GM23338 (cell line): Measurements from ENCODE around the gene RNF130. TPM values are rescaled to one million over a fixed set of nuclear protein-coding genes. Genes with fewer than 3 reads are reported as not detected.
"Not testable (repeated sequence)": the region's sequence is repeated elsewhere in the genome, so short reads cannot be mapped to it uniquely, and the experiment has no call there.

Source experiments
- ATAC-seq: fragments of 200-7000 bp; cut with Tn5 transposase; 3 replicates; pipeline ENCODE4 v1.9.1; 2020
- DNase-seq: peaks from one replicate; pipeline ENCODE4 v3.0.0-alpha.2; 2015; ENCODE audit warnings: low spot score
- H2AFZ ChIP-seq: fragments of 200-600 bp; sonication (generic); 2 replicates; pipeline ENCODE4 v1.8.0; 2016; ENCODE audit warnings: antibody characterized with exemption, mild to moderate bottlenecking, moderate library complexity
- H3F3A ChIP-seq: fragments of 200-600 bp; sonication (generic); replicated peaks from 2 replicates; pipeline ENCODE4 v1.8.0; 2017; ENCODE audit warnings: antibody characterized with exemption, mixed run types, low read depth
- H3K27ac ChIP-seq: fragments of 200-600 bp; sonication (generic); 2 replicates; pipeline ENCODE4 v1.6.1; 2016; ENCODE audit warnings: low read depth
- H3K27me3 ChIP-seq: fragments of 200-600 bp; sonication (generic); 2 replicates; pipeline ENCODE4 v1.8.0; 2016; ENCODE audit warnings: mild to moderate bottlenecking, mixed run types, moderate library complexity; ENCODE audit not compliant: insufficient read depth
- H3K36me3 ChIP-seq: fragments of 200-600 bp; sonication (generic); 2 replicates; pipeline ENCODE4 v1.8.0; 2016; ENCODE audit warnings: mild to moderate bottlenecking; ENCODE audit not compliant: insufficient read depth
- H3K4me1 ChIP-seq: fragments of 200-600 bp; sonication (generic); 2 replicates; pipeline ENCODE4 v1.8.0; 2016; ENCODE audit warnings: mild to moderate bottlenecking, moderate library complexity; ENCODE audit not compliant: insufficient read depth
- H3K4me2 ChIP-seq: fragments of 200-600 bp; sonication (generic); 2 replicates; pipeline ENCODE4 v1.7.1; 2017; ENCODE audit warnings: mixed run types
- H3K4me3 ChIP-seq: fragments of 200-600 bp; sonication (generic); 2 replicates; pipeline ENCODE4 v1.6.1; 2016; ENCODE audit warnings: mixed run types
- H3K79me2 ChIP-seq: fragments of 200-600 bp; sonication (generic); replicated peaks from 2 replicates; pipeline ENCODE4 v1.8.0; 2017; ENCODE audit warnings: mild to moderate bottlenecking; ENCODE audit not compliant: insufficient read depth
- H3K9me2 ChIP-seq: fragments of 200-600 bp; sonication (generic); 2 replicates; pipeline ENCODE4 v1.8.0; 2017; ENCODE audit not compliant: insufficient read depth
- H4K20me1 ChIP-seq: fragments of 200-600 bp; sonication (generic); replicated peaks from 2 replicates; pipeline ENCODE4 v1.8.0; 2017; ENCODE audit warnings: mild to moderate bottlenecking; ENCODE audit not compliant: insufficient read depth
- H3K27ac Mint-ChIP-seq: 2 replicates; pipeline ENCODE4 v1.8.0; 2020; ENCODE audit warnings: inconsistent platforms, mild to moderate bottlenecking, moderate library complexity, mixed read lengths
- H3K27me3 Mint-ChIP-seq: 3 replicates; pipeline ENCODE4 v1.8.0; 2022; ENCODE audit warnings: low read depth, mild to moderate bottlenecking, moderate library complexity, mixed read lengths, inconsistent platforms; ENCODE audit not compliant: insufficient read depth, poor library complexity
- H3K36me3 Mint-ChIP-seq: 3 replicates; pipeline ENCODE4 v1.8.0; 2021; ENCODE audit warnings: low read depth, mild to moderate bottlenecking, inconsistent platforms, moderate library complexity, mixed read lengths
- H3K4me1 Mint-ChIP-seq: 3 replicates; pipeline ENCODE4 v1.8.0; 2020; ENCODE audit warnings: mild to moderate bottlenecking, inconsistent platforms, mixed read lengths
- H3K4me3 Mint-ChIP-seq: 3 replicates; pipeline ENCODE4 v1.8.0; 2021; ENCODE audit warnings: moderate library complexity, mild to moderate bottlenecking, inconsistent platforms, mixed read lengths
- H3K9me3 Mint-ChIP-seq: 3 replicates; pipeline ENCODE4 v1.8.0; 2020; ENCODE audit warnings: moderate library complexity, mild to moderate bottlenecking, inconsistent platforms, mixed read lengths
- CREB1 ChIP-seq: fragments of 250-450 bp; sonication (Bioruptor Pico); IDR thresholded peaks from 2 replicates; pipeline ENCODE4 v1.5.0; 2020; ENCODE audit warnings: low read depth, mild to moderate bottlenecking, moderate library complexity
- CTCF ChIP-seq, 2 experiments: fragments of 200-600 bp in 1 of 2; sonication (generic) in 1 of 2; conservative IDR thresholded peaks; 2 replicates each; pipeline versions ENCODE4 v1.5.1 to v1.6.1; 2016 to 2017; ENCODE audit warnings: antibody characterized with exemption in 2 of 2, low read depth in 2 of 2, mild to moderate bottlenecking in 2 of 2, moderate library complexity in 1 of 2
- POLR2AphosphoS5 ChIP-seq: IDR thresholded peaks from 2 replicates; pipeline ENCODE4 v1.6.1; 2016; ENCODE audit warnings: antibody characterized with exemption, low read depth
- ZNF462 ChIP-seq: fragments of 250-450 bp; sonication (Bioruptor Pico); IDR thresholded peaks from 2 replicates; pipeline ENCODE4 v1.5.0; 2020; ENCODE audit warnings: mild to moderate bottlenecking, moderate library complexity
- polyA plus RNA-seq: library from polyadenylated mRNA; unstranded; fragments of >200 nt; fragmentation: Nextera tagmentation; extraction: Ambion mirVana; gene quantifications from 2 replicates; pipeline ENCODE4 v1.2.1, GENCODE V29; 2016
- total RNA-seq: library from RNA; depleted of rRNA; stranded (reverse); fragments of >200 nt; shearing (Covaris generic); gene quantifications from 2 replicates; pipeline ENCODE4 v1.2.3, GENCODE V29; 2014

The RNF130 gene
- total and polyA plus RNA-seq, 2 experiments from 2014 or later, result 60.1 to 97.3 TPM

DNA sequence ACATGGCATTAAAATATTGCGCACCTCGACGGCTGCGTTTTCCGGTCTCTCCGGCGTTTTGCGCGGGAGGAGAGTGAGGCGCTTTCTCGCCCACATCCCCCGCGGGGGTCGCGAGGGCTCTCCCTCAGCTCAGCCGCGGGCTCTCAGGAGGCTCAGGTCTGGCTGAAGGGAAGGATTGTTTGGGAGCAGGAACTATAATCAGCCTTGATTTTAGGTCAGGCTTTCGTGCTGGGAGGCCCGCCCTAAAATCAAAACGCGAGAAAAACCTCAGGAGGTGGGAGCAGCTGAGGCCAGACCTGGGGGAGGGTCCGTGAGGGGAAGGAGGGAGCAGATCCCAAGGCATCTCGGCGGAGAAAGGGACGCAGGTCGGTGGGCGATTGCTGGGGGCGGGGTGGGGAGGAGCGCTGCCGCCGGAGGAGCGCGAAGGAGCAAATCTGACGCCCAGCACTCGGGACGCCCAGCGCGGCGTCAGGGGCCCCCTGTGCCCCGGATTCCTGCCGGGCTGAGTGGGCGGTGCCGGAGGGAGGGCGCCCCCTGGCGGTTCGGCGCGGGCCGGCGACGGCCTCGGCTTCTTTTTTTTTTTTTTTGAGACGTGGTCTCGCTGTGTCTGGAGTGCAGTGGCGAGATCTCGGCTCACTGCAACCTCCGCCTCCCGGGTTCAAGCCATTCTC is 18.7 kb upstream of the RNF130 start:
- peak; percentile 86 for ATAC-seq
- peaks cover 26% of the 10 kb centered on the region for H3K4me1 ChIP-seq
- TF ChIP-seq ZNF462 (CRISPR knock-in tag), result no peak
- TF ChIP-seq CTCF (conservative IDR thresholded peaks at IDR 0.05; ENCODE audit: low read depth in 2 of 2), result peak; percentile 73 to 82
- TF ChIP-seq POLR2AphosphoS5, result peak; percentile 40; the same call in 1 of the 2 replicates
- peak; percentile 72 for TF ChIP-seq CREB1
- H3K27me3 ChIP-seq, result no peaks in the 10 kb centered on the region
- H3K36me3 ChIP-seq, result no peaks in the 10 kb centered on the region
- no peaks in the 10 kb centered on the region for H3K79me2 ChIP-seq
- H4K20me1 ChIP-seq, result no peaks in the 10 kb centered on the region
- 0 out of 3 replicates have a peak, but pooled peaks cover 4% of the 10 kb centered on the region for H3K36me3 Mint-ChIP-seq
- peak overlapping the region; percentile 59 for H3K4me3 ChIP-seq
- peaks cover 31% of the 10 kb centered on the region for H3K4me1 Mint-ChIP-seq
- H2AFZ ChIP-seq, result no peak overlapping the region; the same call in 1 of the 2 replicates
- H3K27ac ChIP-seq, result peak overlapping the region; percentile 98
- peaks cover 12% of the 10 kb centered on the region for H3K9me3 Mint-ChIP-seq
- H3F3A ChIP-seq, result 0 out of 2 replicates have a peak, but pooled peaks cover 8% of the 10 kb centered on the region
- peak; percentile 96 for DNase-seq
- H3K9me2 ChIP-seq, result no peaks in the 10 kb centered on the region
- H3K4me2 ChIP-seq, result peak overlapping the region; percentile 77
- peak overlapping the region; percentile 73 for H3K4me3 Mint-ChIP-seq
- peak overlapping the region; percentile 86 for H3K27ac Mint-ChIP-seq
- H3K27me3 Mint-ChIP-seq, result peaks cover 11% of the 10 kb centered on the region

- Mint-ChIP-seq H3K4me1 (peaks cover 36% of the 10 kb centered on the region), H3K4me3 (peak overlapping the region; percentile 73; the same call in 2 of the 3 replicates), H3K9me3 (peaks cover 12% of the 10 kb centered on the region), H3K27me3 (peaks cover 11% of the 10 kb centered on the region)
- not testable (repeated sequence) for H3K27me3 ChIP-seq, H3K79me2 ChIP-seq, H3F3A ChIP-seq, H2AFZ ChIP-seq, H3K27ac Mint-ChIP-seq, ATAC-seq, H3K36me3 ChIP-seq, H3K9me2 ChIP-seq, DNase-seq, H3K36me3 Mint-ChIP-seq, H4K20me1 ChIP-seq
- Histone ChIP-seq H3K4me3 (peak overlapping the region; percentile 59), H3K4me2 (peak overlapping the region; percentile 77), H3K27ac (peak overlapping the region; percentile 98), H3K4me1 (peaks cover 32% of the 10 kb centered on the region)
Observed at GRCh38 chr5:180089628-180090027, 18.1 kb upstream of the RNF130 start.
